HepG2 (cell line): ENCODE measurements around the gene SHISA9. TPM values are rescaled to one million over a fixed set of nuclear protein-coding genes. Genes with fewer than 3 reads are reported as not detected.

Experiments used
- ATAC-seq: fragments of 200-7000 bp; cut with Tn5 transposase; 3 replicates; pipeline ENCODE4 v1.9.1; 2020; ENCODE audit warnings: mild to moderate bottlenecking, moderate library complexity
- BruUV-seq: library from RNA; stranded (reverse); fragments of 400-500 nt; replicated peaks from 2 replicates; lab custom pipeline; 2021; lab: Mats Ljungman, UMichigan
- CTCF ChIA-PET: fragments of 300-600 bp; formaldehyde crosslinking; extraction: SDS; loops from one replicate; lab custom pipeline; 2021; ENCODE audit warnings: low total read pairs, inconsistent platforms, low intra/inter-chr PET ratio; lab: Yijun Ruan, JAX
- POLR2A ChIA-PET: fragments of 350-600 bp; sonication (Branson Sonifier 250); formaldehyde crosslinking; loops from one replicate; lab custom pipeline; 2020; ENCODE audit warnings: antibody characterized with exemption, inconsistent platforms; lab: Yijun Ruan, JAX
- DNase-seq: peaks from one replicate; pipeline ENCODE4 v3.0.0-alpha.2; 2015; ENCODE audit warnings: low spot score
- FAIRE-seq: peaks from 3 replicates; lab custom pipeline; 2011; peaks lifted over from hg19 to GRCh38; lab: Jason Lieb, UNC
- H2AFZ ChIP-seq: one replicate; pipeline ENCODE4 v1.6.1; 2011; ENCODE audit warnings: low read length, inconsistent platforms
- H3K27ac ChIP-seq: fragments of 300-600 bp; 3 replicates; pipeline ENCODE4 v1.8.0; 2011; ENCODE audit warnings: mixed run types, mild to moderate bottlenecking, mixed read lengths, low read length, inconsistent platforms; ENCODE audit not compliant: insufficient read depth; ENCODE audit errors: extremely low read length
- H3K27me3 ChIP-seq, 2 experiments: fragments of 200-600 bp in 1 of 2; 2 replicates in 1 of 2; 3 replicates in 1 of 2; pipeline versions ENCODE4 v1.6.0 to v1.8.0; 2011; ENCODE audit warnings: low read length in 2 of 2, mild to moderate bottlenecking in 2 of 2, moderate library complexity in 2 of 2, inconsistent platforms in 1 of 2; ENCODE audit not compliant: insufficient read depth in 2 of 2, control insufficient read depth in 1 of 2
- H3K36me3 ChIP-seq, 2 experiments: fragments of 200-600 bp in 1 of 2; replicated peaks in 1 of 2; 2 replicates in 1 of 2; 3 replicates in 1 of 2; pipeline versions ENCODE4 v1.5.1 to v1.8.0; 2011; ENCODE audit warnings: low read length in 2 of 2, inconsistent platforms in 1 of 2; ENCODE audit not compliant: insufficient read depth in 2 of 2, control insufficient read depth in 1 of 2
- H3K4me1 ChIP-seq: 2 replicates; pipeline ENCODE4 v1.5.1; 2012; ENCODE audit warnings: low read length, inconsistent platforms; ENCODE audit not compliant: insufficient read depth
- H3K4me2 ChIP-seq: 2 replicates; pipeline ENCODE4 v1.6.0; 2011; ENCODE audit warnings: low read depth, low read length, inconsistent platforms
- H3K4me3 ChIP-seq, 3 experiments: fragments of 200-600 bp in 1 of 3; sonication (generic), shearing (Covaris generic) in 1 of 3; replicated peaks in 1 of 3; 2 replicates each; pipeline ENCODE4 v1.5.1; 2011 to 2016; ENCODE audit warnings: low read length in 3 of 3, inconsistent platforms in 2 of 3, low read depth in 2 of 3, mild to moderate bottlenecking in 2 of 3, control low read depth in 1 of 3, mixed read lengths in 1 of 3; ENCODE audit not compliant: insufficient read depth in 1 of 3
- H3K79me2 ChIP-seq: one replicate; pipeline ENCODE4 v1.6.1; 2011; ENCODE audit warnings: low read length, inconsistent platforms; ENCODE audit not compliant: insufficient read depth
- H3K9ac ChIP-seq: 2 replicates; pipeline ENCODE4 v1.6.0; 2011; ENCODE audit warnings: mild to moderate bottlenecking, low read depth, low read length, inconsistent platforms; ENCODE audit not compliant: insufficient read depth
- H3K9me3 ChIP-seq: 2 replicates; pipeline ENCODE4 v1.5.1; 2012; ENCODE audit warnings: mild to moderate bottlenecking, low read length
- H4K20me1 ChIP-seq: 2 replicates; pipeline ENCODE4 v1.6.0; 2011; ENCODE audit warnings: inconsistent platforms, mild to moderate bottlenecking, low read length, moderate library complexity; ENCODE audit not compliant: insufficient read depth
- KDM3A ChIP-seq: IDR thresholded peaks from 2 replicates; pipeline ENCODE4 v1.6.1; 2018; ENCODE audit warnings: low read depth, missing compliant biosample characterization
- PAX8 ChIP-seq: sonication (generic); formaldehyde crosslinking; IDR thresholded peaks from 2 replicates; pipeline ENCODE4 v1.8.0; 2022; ENCODE audit warnings: mild to moderate bottlenecking, missing genetic modification reagents, borderline replicate concordance
- SAFB2 ChIP-seq: sonication (generic); formaldehyde crosslinking; IDR thresholded peaks from 2 replicates; pipeline ENCODE4 v1.5.1; 2020; ENCODE audit warnings: missing genetic modification reagents, low read depth, mild to moderate bottlenecking, borderline replicate concordance
- ZBTB7B ChIP-seq: sonication (generic); formaldehyde crosslinking; IDR thresholded peaks from 2 replicates; pipeline ENCODE4 v1.4.0; 2020; ENCODE audit warnings: missing genetic modification reagents
- ZFP36 ChIP-seq: fragments of 150-350 bp; IDR thresholded peaks from 2 replicates; pipeline ENCODE4 v1.6.1; 2018; ENCODE audit warnings: borderline replicate concordance, low read length, low read depth; ENCODE audit not compliant: partially characterized antibody
- ZMYM2 ChIP-seq: sonication (generic); formaldehyde crosslinking; IDR thresholded peaks from 2 replicates; pipeline ENCODE4 v1.8.0; 2022; ENCODE audit warnings: mild to moderate bottlenecking, missing genetic modification reagents
- ZNF333 ChIP-seq: sonication (generic); formaldehyde crosslinking; IDR thresholded peaks from 2 replicates; pipeline ENCODE4 v1.4.0; 2020; ENCODE audit warnings: mild to moderate bottlenecking, missing genetic modification reagents, borderline replicate concordance
- ZNF577 ChIP-seq: sonication (generic); formaldehyde crosslinking; IDR thresholded peaks from 2 replicates; pipeline ENCODE4 v1.4.0; 2020; ENCODE audit warnings: mild to moderate bottlenecking, low read depth, missing genetic modification reagents, borderline replicate concordance
- ZNF674 ChIP-seq: sonication (generic); formaldehyde crosslinking; IDR thresholded peaks from 2 replicates; pipeline ENCODE4 v1.5.0; 2020; ENCODE audit warnings: low read depth, mild to moderate bottlenecking, missing genetic modification reagents
- ZNF776 ChIP-seq: sonication (generic); formaldehyde crosslinking; IDR thresholded peaks from 2 replicates; pipeline ENCODE4 v1.4.0; 2020; ENCODE audit warnings: mild to moderate bottlenecking, missing genetic modification reagents
- WGBS: methylation state at CpG from one replicate; pipeline ENCODE4 v1.1.6; 2017; ENCODE audit warnings: low lambda C conversion rate; 5-methylcytosine and 5-hydroxymethylcytosine counted together
- in situ Hi-C: cut with HindIII; loops from 2 replicates; pipeline ENCODE4 v1.10.0; 2017; ENCODE audit warnings: low pct_unique_long_range_greater_than_20kb; ENCODE audit not compliant: extremely low pct_ligation_motif_present
- intact Hi-C: fragments of 100-400 bp; cut with micrococcal nuclease; formaldehyde crosslinking; loops from one replicate; pipeline ENCODE4 v1.10.0; 2022; ENCODE audit not compliant: unreplicated experiment
- polyA plus RNA-seq, 8 experiments: library from polyadenylated mRNA; depleted of rRNA in 3 of 8; stranded (reverse) in 7 of 8; unstranded in 1 of 8; fragments of >200 nt; fragmentation: Illumina TruSeq in 4 of 8; extraction: Trizol in 4 of 8; gene quantifications; 2 replicates each; pipeline versions ENCODE4 v1.2.1 to v1.2.3, GENCODE V29; 2011 to 2016; ENCODE audit warnings: low read depth in 4 of 8, missing spikeins in 1 of 8, mixed read lengths in 1 of 8; ENCODE audit not compliant: insufficient read depth in 1 of 8
- total RNA-seq, 5 experiments: library from RNA; depleted of rRNA; stranded (reverse); fragments of >200 nt; fragmentation: Illumina TruSeq; extraction: Trizol; gene quantifications; 2 replicates each; pipeline ENCODE4 v1.2.3, GENCODE V29; 2016; ENCODE audit warnings: low read depth in 1 of 5
- TF ChIP-seq, protein P1 (sequence below): sonication (generic); formaldehyde crosslinking; IDR thresholded peaks from 2 replicates; pipeline ENCODE4 v1.4.0; 2020; ENCODE audit warnings: missing genetic modification reagents, borderline replicate concordance
- TF ChIP-seq, protein P2 (sequence below): IDR thresholded peaks from 2 replicates; pipeline ENCODE4 v1.6.1; 2018; ENCODE audit warnings: missing genetic modification reagents, mild to moderate bottlenecking, missing compliant biosample characterization

Gene SHISA9
- total and polyA plus RNA-seq, 2 of the 13 experiments (the other 11 are each of a cell fraction or from before 2014, with no cell fraction given) = 0.01 TPM; not detected in 1

DNA sequence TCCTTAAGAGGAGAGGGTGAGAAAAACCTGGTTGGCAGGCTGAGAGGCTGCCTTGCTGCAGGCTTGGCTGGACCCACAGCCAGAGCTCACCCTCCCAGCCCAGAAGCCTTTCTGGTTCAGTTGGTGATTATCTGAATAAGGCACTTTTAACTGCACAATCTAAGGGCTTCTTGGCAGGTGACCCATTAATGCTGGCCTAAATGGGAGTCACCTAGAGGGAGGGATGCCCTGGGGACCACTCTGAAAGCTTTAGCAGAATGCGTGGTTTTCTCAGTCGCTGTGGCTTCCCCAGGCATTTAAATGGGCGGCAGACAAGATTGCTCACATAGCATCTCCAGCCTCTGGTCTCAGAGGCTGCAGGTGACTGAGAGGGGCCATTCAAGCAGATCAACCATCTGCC lies 33.2 kb upstream of the SHISA9 start:
- Histone ChIP-seq H3K4me2 (no peak overlapping the region), H2AFZ (no peak overlapping the region)
- no peak for TF ChIP-seq ZFP36
- no peak for TF ChIP-seq ZBTB7B (CRISPR knock-in tag)
- TF ChIP-seq ZNF577 (CRISPR knock-in tag) = no peak
- TF ChIP-seq ZNF776 (CRISPR knock-in tag) = no peak
- no peak for TF ChIP-seq ZNF674 (CRISPR knock-in tag)
- no peak for TF ChIP-seq ZNF333
- TF ChIP-seq, protein P1, sequence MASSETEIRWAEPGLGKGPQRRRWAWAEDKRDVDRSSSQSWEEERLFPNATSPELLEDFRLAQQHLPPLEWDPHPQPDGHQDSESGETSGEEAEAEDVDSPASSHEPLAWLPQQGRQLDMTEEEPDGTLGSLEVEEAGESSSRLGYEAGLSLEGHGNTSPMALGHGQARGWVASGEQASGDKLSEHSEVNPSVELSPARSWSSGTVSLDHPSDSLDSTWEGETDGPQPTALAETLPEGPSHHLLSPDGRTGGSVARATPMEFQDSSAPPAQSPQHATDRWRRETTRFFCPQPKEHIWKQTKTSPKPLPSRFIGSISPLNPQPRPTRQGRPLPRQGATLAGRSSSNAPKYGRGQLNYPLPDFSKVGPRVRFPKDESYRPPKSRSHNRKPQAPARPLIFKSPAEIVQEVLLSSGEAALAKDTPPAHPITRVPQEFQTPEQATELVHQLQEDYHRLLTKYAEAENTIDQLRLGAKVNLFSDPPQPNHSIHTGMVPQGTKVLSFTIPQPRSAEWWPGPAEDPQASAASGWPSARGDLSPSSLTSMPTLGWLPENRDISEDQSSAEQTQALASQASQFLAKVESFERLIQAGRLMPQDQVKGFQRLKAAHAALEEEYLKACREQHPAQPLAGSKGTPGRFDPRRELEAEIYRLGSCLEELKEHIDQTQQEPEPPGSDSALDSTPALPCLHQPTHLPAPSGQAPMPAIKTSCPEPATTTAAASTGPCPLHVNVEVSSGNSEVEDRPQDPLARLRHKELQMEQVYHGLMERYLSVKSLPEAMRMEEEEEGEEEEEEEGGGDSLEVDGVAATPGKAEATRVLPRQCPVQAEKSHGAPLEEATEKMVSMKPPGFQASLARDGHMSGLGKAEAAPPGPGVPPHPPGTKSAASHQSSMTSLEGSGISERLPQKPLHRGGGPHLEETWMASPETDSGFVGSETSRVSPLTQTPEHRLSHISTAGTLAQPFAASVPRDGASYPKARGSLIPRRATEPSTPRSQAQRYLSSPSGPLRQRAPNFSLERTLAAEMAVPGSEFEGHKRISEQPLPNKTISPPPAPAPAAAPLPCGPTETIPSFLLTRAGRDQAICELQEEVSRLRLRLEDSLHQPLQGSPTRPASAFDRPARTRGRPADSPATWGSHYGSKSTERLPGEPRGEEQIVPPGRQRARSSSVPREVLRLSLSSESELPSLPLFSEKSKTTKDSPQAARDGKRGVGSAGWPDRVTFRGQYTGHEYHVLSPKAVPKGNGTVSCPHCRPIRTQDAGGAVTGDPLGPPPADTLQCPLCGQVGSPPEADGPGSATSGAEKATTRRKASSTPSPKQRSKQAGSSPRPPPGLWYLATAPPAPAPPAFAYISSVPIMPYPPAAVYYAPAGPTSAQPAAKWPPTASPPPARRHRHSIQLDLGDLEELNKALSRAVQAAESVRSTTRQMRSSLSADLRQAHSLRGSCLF (CRISPR knock-in tag) = no peak
- no peak for TF ChIP-seq SAFB2 (CRISPR knock-in tag)
- no peak for TF ChIP-seq PAX8 (CRISPR knock-in tag)
- no peak for TF ChIP-seq KDM3A (CRISPR knock-in tag)
- TF ChIP-seq ZMYM2 = no peak
- TF ChIP-seq, protein P2, sequence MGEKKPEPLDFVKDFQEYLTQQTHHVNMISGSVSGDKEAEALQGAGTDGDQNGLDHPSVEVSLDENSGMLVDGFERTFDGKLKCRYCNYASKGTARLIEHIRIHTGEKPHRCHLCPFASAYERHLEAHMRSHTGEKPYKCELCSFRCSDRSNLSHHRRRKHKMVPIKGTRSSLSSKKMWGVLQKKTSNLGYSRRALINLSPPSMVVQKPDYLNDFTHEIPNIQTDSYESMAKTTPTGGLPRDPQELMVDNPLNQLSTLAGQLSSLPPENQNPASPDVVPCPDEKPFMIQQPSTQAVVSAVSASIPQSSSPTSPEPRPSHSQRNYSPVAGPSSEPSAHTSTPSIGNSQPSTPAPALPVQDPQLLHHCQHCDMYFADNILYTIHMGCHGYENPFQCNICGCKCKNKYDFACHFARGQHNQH (CRISPR knock-in tag) = no peak
- TF ChIP-seq, all 625 proteins: peak for 0
- DNase-seq (no peak), FAIRE-seq (no peak), ATAC-seq (no peak)
- POLR2A ChIA-PET = interaction anchor here (0.5 kb wide), 1 partner anchor 21 kb away, joined by 3 read pairs; no protein-coding TSS in a partner anchor
- Histone ChIP-seq H3K4me3 (no peak overlapping the region), H4K20me1 (no peaks in the 10 kb centered on the region), H3K79me2 (no peaks in the 10 kb centered on the region), H3K9ac (no peak overlapping the region), H3K9me3 (peaks cover 5% of the 10 kb centered on the region; the same call in 1 of the 2 replicates), H3K4me1 (peaks cover 7% of the 10 kb centered on the region), H3K36me3 (no peaks in the 10 kb centered on the region), H3K27ac (no peak overlapping the region), H3K27me3 (peaks cover 0 to 17% of the 10 kb centered on the region in 2 experiments; a peak in 3 of 5 replicates)
- intact Hi-C loops (no loop called here), in situ Hi-C loops (no loop called here)
- no TSS peak for BruUV-seq
- CTCF ChIA-PET = no interaction called here
- 15% methylated on average over 3 of the region's 3 CpGs for whole genome bisulfite sequencing
